Pancreas (tissue), 10 donors: ENCODE measurements around the gene INTS1. TPM values are rescaled to one million over a fixed set of nuclear protein-coding genes. Genes with fewer than 3 reads are reported as not detected.

Source experiments
- ATAC-seq, 4 donors: fragments of 200-7000 bp; cut with Tn5 transposase; one replicate each; pipeline versions ENCODE4 v1.8.0 to v1.9.1; 2020; ENCODE audit warnings: mild to moderate bottlenecking in 4 of 4, moderate library complexity in 4 of 4
- DNase-seq, 6 donors: peaks; one replicate each; pipeline ENCODE4 v3.0.0-alpha.2; 2020
- FAIRE-seq: peaks from 2 replicates; lab custom pipeline; 2012; peaks lifted over from hg19 to GRCh38; lab: Jason Lieb, UNC
- H3K27ac ChIP-seq, 4 donors: fragments of 200-600 bp; sonication (generic); 1 replicate in 3 of 4; 2 replicates in 1 of 4; pipeline versions ENCODE4 v1.5.0 to v1.8.0; 2020
- H3K27me3 ChIP-seq, 4 donors: fragments of 200-600 bp; one replicate each; pipeline ENCODE4 v1.8.0; 2021
- H3K36me3 ChIP-seq, 3 donors: fragments of 200-600 bp; sonication (generic) in 1 of 3; one replicate each; pipeline versions ENCODE4 v1.5.0 to v1.8.0; 2020 to 2021
- H3K4me1 ChIP-seq, 3 donors: fragments of 200-600 bp; one replicate each; pipeline ENCODE4 v1.8.0; 2021
- H3K4me3 ChIP-seq, 4 donors: fragments of 200-600 bp; sonication (generic) in 2 of 4; one replicate each; pipeline versions ENCODE4 v1.5.0 to v1.8.0; 2020 to 2021
- H3K9me3 ChIP-seq, 4 donors: fragments of 200-600 bp; one replicate each; pipeline ENCODE4 v1.8.0; 2021
- WGBS, 2 donors: extraction: QIAGEN DNeasy Blood & Tissue Kit; methylation state at CpG; one replicate each; pipeline ENCODE4 v1.1.7; 2013; 5-methylcytosine and 5-hydroxymethylcytosine counted together
- intact Hi-C, 3 donors: fragments of 100-400 bp; cut with DNase I; formaldehyde crosslinking; loops; one replicate each; pipeline versions ENCODE4 v1.11.1 to v1.14.2; 2022
- polyA plus RNA-seq, 2 donors: library from polyadenylated mRNA; stranded (reverse); fragments of 200-250 nt; gene quantifications; one replicate each; pipeline ENCODE4 v1.2.3, GENCODE V29; 2013
- total RNA-seq, 6 donors: library from RNA; stranded (reverse); fragmentation: NEBNext Ultra II Directional in 4 of 6; extraction: Animal tissue kit (Norgen Biotek cat#: 25700) in 4 of 6; gene quantifications; one replicate each; pipeline versions ENCODE4 v1.2.1 to v1.2.4, GENCODE V29; 2021 to 2023
- TF ChIP-seq, protein P1 (sequence below), 4 donors: fragments of 200-600 bp; sonication (generic) in 3 of 4; IDR thresholded peaks; one replicate each; pipeline versions ENCODE4 v1.5.0 to v1.8.0; 2021; ENCODE audit warnings: antibody characterized with exemption in 4 of 4
- donor health status: healthy with polysubstance abuse.
- donor health status: DM: no; HTN: no; CAD: no; lungs with moderate emphysema.
- donor health status: DM: no; HTN: no; CAD: no.
- donor health status: control.
- donor health status: control.
- donor health status: Bipolar disorder and iron deficiency.
- donor health status: DM: yes; HTN: yes; CAD: no.
- donor health status: DM: no; HTN: no; CAD: no.
- donor health status: DM: no; HTN: no; CAD: no.
- donor health status: DM: yes; HTN: yes; CAD: no.

The INTS1 gene
- total and polyA plus RNA-seq, 8 donors: 45.0 to 166 (median 62.2) TPM

- no peaks in the 10 kb centered on the region for H3K4me1 ChIP-seq
- no peak overlapping the region for H3K27ac ChIP-seq
- no peak overlapping the region for H3K4me3 ChIP-seq
- 85 to 94% methylated on average over 35 of the region's 35 CpGs for WGBS, 2 donors
- H3K27me3 ChIP-seq: peaks cover 0 to 11% (median 0%) of the 10 kb centered on the region in 4 donors
- H3K9me3 ChIP-seq: no peaks in the 10 kb centered on the region
- DNase-seq: peak in 2 of 6 donors; percentile 8 to 64
- no peak for ATAC-seq
- FAIRE-seq: no peak
- TF ChIP-seq, protein P1, sequence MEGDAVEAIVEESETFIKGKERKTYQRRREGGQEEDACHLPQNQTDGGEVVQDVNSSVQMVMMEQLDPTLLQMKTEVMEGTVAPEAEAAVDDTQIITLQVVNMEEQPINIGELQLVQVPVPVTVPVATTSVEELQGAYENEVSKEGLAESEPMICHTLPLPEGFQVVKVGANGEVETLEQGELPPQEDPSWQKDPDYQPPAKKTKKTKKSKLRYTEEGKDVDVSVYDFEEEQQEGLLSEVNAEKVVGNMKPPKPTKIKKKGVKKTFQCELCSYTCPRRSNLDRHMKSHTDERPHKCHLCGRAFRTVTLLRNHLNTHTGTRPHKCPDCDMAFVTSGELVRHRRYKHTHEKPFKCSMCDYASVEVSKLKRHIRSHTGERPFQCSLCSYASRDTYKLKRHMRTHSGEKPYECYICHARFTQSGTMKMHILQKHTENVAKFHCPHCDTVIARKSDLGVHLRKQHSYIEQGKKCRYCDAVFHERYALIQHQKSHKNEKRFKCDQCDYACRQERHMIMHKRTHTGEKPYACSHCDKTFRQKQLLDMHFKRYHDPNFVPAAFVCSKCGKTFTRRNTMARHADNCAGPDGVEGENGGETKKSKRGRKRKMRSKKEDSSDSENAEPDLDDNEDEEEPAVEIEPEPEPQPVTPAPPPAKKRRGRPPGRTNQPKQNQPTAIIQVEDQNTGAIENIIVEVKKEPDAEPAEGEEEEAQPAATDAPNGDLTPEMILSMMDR (IDR thresholded peaks at IDR 0.05): no peak
- intact Hi-C loops: loop anchor here in 2 of 3 donors (10.0 kb wide), 1 partner anchor 239 kb away; no protein-coding TSS in a partner anchor
- no peaks in the 10 kb centered on the region for H3K36me3 ChIP-seq
These were observed 69.9 kb downstream of the INTS1 start for GRCh38 chr7:1434165-1434718.

DNA sequence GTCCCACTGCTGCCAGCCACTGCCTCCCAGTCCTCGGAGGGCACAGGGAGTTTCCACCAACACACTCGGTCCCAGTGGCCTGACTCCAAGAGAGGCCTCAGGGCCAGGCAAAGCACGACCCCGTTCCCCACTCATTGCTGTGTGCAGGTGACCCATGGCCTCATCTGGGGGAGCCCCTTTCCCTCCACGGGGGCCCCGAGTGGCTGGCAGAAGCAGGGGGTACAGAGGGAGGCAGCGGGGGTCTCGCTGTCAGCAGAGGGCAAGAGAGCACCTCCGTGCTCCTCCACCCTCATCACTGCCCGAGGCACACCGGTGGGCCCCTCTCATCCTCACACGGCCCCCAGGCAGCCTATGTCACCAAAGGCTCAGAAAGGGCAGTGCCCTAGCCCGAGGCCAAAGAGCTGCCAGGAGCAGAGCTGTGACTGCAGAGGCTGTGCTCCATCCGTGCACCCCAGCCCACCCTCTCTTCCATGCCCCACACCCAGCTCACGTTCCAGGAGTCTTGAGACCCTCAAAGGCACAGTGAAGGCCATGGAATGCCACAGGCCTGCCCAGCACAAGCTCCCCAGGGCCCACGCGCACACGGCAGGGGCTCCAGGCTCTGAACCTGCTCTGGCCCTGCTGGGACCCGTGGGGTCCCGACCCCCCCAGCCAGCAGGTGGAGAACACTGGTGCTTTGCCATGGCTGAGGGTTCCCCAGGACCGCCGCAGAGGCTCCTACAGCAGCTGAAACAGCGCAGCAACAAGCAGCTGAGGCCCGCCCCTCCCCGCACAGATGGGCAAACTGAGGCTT, 70.9 kb downstream of the INTS1 start:
- no peak for FAIRE-seq

GRCh38 chr7:1432411-1433082, 71.6 kb downstream of the INTS1 start:
- Histone ChIP-seq H3K27me3 (peaks cover 0 to 11% (median 0%) of the 10 kb centered on the region in 4 donors), H3K4me3 (no peak overlapping the region), H3K27ac (no peak overlapping the region), H3K9me3 (no peaks in the 10 kb centered on the region), H3K4me1 (no peaks in the 10 kb centered on the region), H3K36me3 (no peaks in the 10 kb centered on the region)
- WGBS, 2 donors: 16 to 17% methylated on average over 30 of the region's 30 CpGs
- FAIRE-seq (no peak), ATAC-seq (peak; percentile 64 to 91 (median 86)), DNase-seq (peak; percentile 44 to 98 (median 78))
- TF ChIP-seq, protein P1 (IDR thresholded peaks at IDR 0.05): peak; percentile 97 to 99 (median 98)
- intact Hi-C loops: loop anchor here in 2 of 3 donors (10.0 kb wide), 1 partner anchor 238 kb away; no protein-coding TSS in a partner anchor

More for the DNA sequence above, 70.9 kb downstream of the INTS1 start:
- no peaks in the 10 kb centered on the region for H3K4me1 ChIP-seq
- intact Hi-C loops: loop anchor here in 2 of 3 donors (10.0 kb wide), 1 partner anchor 239 kb away; no protein-coding TSS in a partner anchor
- DNase-seq (peak in 2 of 6 donors; percentile 23 to 72), ATAC-seq (peak in 1 of 4 donors; percentile 6)
- H3K36me3 ChIP-seq: no peaks in the 10 kb centered on the region
- H3K4me3 ChIP-seq: no peak overlapping the region
- WGBS, 2 donors: 66 to 68% methylated on average over 25 of the region's 25 CpGs
- H3K27ac ChIP-seq: no peak overlapping the region
- TF ChIP-seq, protein P1 (IDR thresholded peaks at IDR 0.05): no peak
- H3K27me3 ChIP-seq: peaks cover 0 to 11% (median 0%) of the 10 kb centered on the region in 4 donors
- H3K9me3 ChIP-seq: no peaks in the 10 kb centered on the region

DNA sequence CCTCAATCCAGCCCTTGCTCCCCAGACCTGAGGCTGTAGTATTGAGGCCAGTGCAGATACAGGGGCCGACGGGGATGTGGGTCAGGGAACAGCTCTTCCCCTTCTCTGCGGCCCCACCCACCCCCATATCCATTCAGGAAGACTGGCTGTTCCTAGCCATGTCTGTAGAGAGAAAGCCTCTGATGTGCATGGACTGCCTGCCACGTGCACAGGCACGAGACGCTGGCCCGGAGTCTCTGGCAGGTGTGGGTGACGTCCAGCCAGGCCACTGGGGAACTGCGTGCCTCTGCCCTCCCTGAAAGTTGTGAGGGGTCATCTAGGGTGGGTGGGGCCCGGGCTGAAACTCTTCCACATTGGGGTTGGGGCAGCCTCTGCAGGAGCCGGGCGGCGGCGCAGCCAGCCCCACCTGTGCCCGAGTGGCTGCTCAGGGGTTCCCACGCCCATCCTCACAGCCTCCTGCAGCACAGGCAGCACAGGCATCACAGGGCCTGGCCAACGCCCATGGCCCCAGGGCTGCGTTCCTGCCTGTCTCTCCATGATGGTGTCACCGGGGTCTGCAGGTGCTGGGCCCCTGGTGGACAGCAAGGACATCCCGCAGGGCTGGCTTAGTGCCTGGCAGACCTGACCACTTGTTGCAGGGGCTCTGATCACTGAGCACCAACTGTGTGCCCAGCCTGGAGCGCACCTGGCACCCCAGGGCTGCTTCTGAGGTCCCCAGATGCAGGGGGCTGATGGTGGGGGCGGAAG, 72.4 kb downstream of the INTS1 start:
- Histone ChIP-seq H3K4me3 (no peak overlapping the region), H3K27ac (no peak overlapping the region), H3K36me3 (no peaks in the 10 kb centered on the region), H3K27me3 (peaks cover 0 to 11% (median 0%) of the 10 kb centered on the region in 4 donors), H3K4me1 (no peaks in the 10 kb centered on the region), H3K9me3 (no peaks in the 10 kb centered on the region)
- TF ChIP-seq, protein P1 (IDR thresholded peaks at IDR 0.05): no peak
- DNase-seq (peak in 1 of 6 donors; percentile 42), FAIRE-seq (no peak), ATAC-seq (peak in 3 of 4 donors; percentile 17 to 31 (median 26))
- WGBS, 2 donors: 23 to 35% methylated on average over 22 of the region's 22 CpGs
- intact Hi-C loops: loop anchor here in 2 of 3 donors (10.0 kb wide), 1 partner anchor 237 kb away; no protein-coding TSS in a partner anchor
